ENCODE data around the gene BARHL2. TPM values are rescaled to one million over a fixed set of nuclear protein-coding genes. Genes with fewer than 3 reads are reported as not detected.

Gene BARHL2
- total RNA-seq, 1 donor from 2014 or later, result not detected

DNA sequence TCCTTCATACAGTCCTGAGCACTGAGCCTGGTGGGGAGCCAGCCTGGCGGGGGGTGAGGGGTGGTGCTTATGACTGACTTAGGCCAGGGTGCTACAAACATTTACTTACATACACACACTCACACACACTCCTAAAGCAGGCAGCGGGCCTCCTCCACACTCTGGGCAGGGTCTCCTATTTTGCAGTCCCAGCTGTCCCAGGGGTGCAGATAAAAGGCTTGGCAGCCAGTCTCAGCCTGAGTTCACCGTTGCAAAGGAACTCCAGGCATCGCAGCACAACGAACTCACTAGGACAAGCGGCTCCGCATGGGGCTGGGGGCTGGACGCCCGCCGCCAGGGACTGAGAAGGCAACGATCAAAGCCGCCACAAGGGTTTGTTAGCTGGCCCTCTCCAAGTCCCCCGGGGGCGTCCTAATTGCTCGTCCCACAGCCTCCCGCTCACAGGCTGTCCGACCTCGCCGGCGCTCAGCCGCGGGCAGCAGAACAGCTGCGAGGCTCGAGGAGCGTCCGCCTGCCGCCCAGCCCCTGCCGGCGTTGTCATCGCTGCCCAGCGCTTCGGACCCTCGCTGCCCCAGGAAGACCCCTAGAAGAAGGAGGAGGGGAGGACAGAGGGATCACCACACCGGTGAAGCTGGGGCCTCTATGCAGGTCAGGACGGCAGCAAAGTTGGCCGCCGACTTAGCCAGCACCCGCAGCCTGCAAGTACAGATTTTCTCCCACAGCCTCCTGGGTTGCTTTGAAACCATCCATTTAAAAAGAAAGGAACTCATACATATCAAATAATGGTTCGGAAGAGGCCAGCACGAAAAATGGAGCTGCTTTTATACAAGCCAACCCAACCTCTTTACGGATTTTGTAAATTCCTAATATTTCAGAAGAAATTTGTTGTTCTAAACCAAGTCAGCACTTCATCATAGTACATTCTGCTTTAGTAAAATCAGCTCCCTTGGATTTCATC is 6.2 kb downstream of the BARHL2 start:
- no peak for ATAC-seq

DNA sequence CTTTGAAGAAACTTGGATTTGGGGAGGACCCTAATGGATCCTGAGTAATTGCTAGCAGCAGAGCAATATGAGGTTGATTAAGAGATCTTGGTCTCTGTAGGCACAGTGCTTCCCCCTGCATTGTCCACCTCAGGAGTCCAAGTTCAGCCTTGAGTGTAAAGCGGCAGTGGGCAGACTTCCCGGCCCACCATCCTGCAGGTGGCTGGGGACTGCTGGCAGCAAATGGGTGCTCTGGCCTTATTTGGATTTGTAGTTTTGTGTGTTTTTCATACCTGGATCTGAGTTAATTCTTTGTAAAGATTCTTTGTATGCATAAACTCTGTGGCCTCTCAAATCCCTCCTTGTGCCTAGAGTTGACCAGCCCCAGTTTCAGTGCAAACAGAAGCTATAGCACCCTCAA is 7.6 kb downstream of the BARHL2 start:
- no peak for ATAC-seq

DNA sequence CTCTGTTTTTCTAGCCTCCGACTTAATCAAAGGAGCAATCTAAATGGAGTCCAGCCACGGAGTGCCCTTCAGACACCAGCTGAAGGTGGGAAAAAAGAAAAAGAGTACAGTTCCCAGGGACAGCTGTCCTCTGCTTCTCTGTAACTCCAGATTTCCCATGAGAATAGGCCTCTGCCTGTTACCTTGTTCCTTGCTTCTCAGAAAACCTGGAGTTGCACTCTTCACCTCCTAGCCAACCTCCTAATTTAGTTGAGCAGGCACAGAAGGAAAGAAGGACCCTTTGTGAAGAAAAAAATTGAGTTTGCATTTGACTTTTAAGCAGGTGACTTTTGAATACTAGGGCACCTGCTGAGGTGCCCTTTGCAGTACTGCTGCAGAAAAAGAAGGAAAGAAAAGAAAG is 8.3 kb downstream of the BARHL2 start:
- ATAC-seq, result no peak

DNA sequence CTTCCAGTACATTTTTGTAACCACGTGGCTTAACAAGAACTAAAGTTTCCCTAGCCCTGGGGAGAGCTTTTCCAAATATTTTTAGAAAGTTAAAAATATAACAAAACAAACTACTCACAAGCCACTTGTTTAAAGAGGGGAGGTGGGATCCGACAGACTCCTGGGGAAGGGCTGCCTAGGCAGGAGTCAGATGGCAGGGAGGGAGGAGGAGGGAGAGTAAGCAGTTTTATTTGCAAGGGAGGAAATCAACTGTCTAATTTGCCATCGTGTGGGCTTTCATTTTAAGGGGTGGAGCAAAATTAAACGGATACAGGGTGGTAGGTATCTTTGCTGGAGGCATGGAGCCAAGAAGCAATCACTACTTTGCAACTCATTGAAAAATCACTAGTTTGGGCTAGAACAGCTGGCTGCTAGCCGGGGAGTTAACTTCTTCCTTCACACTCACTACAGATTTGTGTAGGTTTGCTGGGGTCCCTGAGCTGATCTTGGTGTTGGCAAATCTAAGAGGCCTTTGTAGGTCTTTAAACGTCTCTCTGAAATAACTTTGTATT is 8.8 kb downstream of the BARHL2 start:
- ATAC-seq, result no peak

DNA sequence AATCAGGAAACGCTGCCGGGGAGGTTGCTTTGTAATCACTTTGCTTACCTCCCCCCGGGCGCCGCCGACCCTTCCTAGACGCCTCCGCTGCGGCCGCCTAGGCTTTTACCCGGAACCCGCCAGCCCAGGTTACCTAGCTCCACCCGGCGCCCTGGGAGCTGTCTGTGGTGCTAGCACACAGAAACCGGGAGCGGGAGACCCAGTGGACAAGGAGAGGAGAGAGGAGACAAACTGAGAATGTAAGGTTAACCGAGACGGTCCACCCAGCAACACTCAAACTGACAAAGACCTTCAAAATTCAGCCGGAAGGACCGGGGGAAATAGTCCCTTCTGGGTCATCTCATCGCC is 9.8 kb downstream of the BARHL2 start:
- ATAC-seq, result peak; percentile 63

DNA sequence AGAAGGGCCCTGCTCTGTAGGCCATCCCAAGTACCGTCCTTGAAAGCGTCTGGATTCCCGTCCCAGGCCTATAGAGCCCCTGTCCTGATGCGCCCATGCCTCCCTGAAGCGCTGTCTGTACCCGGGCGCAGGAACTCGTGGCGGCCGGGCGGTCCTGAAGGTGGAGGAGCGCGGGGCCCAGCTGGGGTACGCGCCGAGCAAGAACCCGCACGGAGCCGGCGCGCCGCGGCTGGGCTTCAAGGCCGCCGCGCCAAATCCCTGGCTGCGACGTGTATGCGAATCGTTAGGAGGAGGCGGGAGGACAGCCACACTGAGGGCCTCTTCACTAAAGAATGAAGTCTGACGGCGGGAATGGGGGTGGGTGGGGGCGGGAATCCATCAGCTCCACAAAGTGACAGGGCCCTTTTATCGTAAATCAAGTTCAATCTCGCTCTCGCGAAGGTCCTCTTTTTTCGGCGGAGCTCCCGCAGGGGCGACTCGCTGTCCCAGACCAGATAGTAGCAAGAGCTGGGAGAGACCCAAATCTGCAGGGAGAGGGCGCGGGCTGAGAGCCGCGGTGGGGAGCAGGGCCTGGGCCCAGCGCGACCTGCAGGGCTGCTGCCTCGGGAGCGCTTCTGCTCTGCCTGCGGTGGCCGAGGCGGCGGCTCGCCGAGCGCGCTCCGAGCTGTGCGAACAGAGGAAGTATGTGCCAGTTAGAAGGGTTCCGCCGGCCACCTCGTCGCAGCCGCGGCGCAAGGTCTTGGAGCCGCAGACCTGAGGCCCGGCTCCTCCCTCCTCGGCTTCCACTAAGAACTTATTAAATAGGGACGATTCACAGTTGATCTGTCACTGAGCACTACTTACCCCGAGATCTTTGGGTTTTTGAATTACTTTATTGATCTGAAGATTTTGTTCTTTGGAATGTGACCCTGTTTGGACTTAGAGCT is 10.4 kb downstream of the BARHL2 start:
- ATAC-seq, result peak; percentile 38

DNA sequence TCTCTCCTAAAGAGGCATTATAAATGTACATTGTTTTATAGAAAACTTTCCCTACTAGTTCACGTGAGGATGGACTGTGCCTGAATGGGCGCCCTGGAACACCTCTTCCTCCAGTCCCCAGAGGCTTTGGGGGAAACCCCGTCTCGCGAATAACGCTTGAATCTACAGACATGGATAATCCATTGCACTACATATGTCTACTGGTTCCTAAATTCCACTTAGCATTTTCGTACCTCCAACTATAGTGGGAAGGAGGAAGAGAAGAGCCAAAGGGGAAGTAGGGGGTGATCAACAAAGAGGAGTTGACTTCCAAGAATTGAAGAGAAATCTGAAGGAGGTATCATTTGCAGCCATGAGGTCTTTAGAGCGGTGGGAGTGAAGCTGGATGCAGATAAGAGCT is 11.1 kb downstream of the BARHL2 start:
- no peak for ATAC-seq

DNA sequence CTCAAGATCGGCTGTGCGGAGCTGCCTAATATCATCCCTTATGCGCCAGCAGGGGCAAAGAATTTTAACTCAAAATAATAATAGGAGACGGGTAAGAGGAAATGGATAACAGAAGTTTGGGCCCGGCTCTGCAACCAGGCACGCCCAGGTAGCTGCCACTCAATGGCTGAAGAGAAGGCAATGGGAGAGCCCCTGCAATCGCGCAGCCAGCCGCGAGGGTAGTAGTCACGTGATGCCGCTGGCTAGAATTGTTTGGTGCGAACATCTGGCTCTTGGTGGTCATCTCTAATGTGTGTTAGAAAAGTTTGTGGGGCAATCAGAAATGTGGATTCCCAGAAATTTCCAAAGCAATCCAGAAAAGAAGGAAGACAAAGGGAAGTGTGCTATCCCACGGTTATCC is 12.3 kb downstream of the BARHL2 start:
- no peak for ATAC-seq

DNA sequence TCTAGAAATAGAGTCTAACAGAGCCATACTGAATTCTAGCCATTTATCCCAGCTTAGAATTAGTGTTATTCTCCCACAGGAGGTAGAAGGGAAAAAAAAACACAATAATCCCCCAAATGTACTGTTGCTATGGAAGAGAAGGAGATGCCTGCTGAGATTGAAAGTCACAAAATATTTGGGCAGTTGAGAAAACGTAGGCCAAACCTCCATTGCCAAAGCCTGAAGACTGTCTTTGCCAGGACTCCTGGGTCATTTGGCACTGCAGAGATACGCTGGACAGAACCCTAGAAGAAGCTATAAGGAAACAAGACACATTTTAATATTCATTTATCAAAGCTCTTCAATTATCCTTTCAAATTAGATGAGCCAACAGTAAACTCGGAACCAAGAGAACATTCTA is 22.3 kb downstream of the BARHL2 start:
- ATAC-seq, result no peak

DNA sequence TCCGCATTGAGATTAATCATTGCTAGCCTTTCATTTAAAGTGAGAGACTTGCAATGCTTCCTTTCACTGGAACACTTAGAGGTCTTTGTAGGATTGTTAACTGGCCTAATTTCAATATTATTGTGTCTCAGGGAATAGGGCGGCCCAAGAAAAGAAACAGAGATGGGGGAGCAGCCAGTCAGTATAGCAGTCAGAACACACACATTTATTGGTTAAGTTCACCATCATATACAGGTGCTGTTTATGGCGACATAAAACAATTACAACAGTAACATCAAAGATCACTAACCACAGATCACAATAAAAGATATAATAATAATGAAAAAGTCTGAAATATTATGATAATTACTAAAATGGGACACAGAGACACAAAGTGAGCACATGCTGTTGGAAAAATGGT is 29.4 kb downstream of the BARHL2 start:
- ATAC-seq, result no peak

DNA sequence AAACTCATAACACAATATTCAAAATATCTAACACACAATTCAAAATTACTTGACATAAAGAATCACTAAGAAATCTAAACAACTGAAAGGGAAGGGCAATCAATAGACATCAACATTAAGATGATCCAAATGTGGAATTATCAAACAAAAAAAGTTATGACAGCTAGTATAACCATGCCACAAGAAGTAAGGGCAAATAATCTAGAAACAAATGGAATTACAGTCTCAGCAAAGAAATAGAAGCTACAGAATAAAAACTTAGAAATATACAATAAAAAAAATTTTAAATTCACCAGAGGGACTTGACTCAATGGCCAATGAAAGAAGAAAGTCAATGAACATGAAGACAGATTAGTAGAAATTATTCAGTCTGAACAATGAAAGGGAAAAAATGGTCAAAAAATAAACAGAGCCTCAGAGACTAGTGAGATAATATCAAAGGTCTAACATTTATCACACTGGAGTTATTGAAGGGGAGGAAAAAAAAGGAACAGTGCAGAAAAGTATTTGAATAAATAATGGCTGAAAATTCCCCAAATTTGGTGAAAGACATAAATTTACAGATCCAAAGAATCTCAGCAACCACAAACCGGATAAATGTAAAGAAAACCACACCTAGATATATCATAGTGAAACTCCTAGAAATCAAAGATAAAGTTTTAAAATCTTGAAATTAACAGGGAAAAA is 41.8 kb downstream of the BARHL2 start:
- no peak for ATAC-seq

DNA sequence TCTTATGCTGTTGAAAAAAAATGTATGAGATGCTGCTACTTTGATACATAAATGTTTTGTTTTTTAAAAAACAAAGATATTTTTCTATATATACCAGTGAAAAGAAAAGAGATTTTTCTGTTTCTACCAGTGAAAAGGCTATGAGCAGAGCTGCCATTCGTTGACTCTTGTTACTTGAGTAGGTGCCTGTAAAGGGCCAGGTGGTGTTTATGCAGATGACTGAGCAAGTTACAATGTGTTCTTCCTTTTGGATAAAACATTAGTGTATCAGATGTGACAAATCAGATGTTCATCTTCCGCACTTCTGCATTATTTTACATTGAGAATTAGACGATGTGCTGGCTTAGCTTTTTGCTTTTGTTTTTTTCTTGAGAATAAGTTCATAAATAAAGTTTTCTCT is 45.4 kb downstream of the BARHL2 start:
- ATAC-seq, result no peak

DNA sequence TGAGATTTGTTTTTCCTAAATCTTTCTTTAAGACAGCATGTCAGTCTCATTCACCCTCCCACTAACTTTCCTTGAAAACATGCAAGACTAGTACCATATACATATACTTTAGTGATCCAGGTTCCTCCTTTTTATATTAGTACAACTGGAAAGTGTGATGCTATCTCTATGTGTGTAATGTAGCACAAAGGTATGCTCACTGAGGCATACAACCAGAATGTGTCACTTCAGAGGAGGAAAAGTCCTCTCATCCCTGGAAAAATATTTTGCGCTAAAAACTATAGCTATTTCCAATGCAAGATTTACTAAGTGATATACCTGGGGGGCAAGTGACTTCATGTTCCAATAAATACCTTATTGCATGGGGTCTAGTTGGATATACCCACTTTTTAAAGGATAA is 45.9 kb downstream of the BARHL2 start:
- no peak for ATAC-seq
